CD8-positive, alpha-beta memory T cell (primary cell): ENCODE measurements around the gene FBXO44. TPM values are rescaled to one million over a fixed set of nuclear protein-coding genes. Genes with fewer than 3 reads are reported as not detected.

Experiments used
- CTCF ChIA-PET: fragments of 350-600 bp; sonication (Branson Sonifier 250); formaldehyde crosslinking; loops from one replicate; lab custom pipeline; 2021; ENCODE audit warnings: antibody characterized with exemption; lab: Charles Lee
- POLR2A ChIA-PET: fragments of 350-600 bp; sonication (Branson Sonifier 250); formaldehyde crosslinking; loops from one replicate; lab custom pipeline; 2021; ENCODE audit warnings: antibody characterized with exemption; lab: Charles Lee
- DNase-seq, 5 donors: peaks; one replicate each; pipeline versions ENCODE4 v3.0.0 to v3.0.0-alpha.2; 2020 to 2022; ENCODE audit warnings: mixed read lengths in 1 of 5
- H3K27ac ChIP-seq: one replicate; pipeline ENCODE4 v1.7.0; 2013; ENCODE audit warnings: low read depth, mild to moderate bottlenecking, low read length, moderate library complexity
- H3K27me3 ChIP-seq: 2 replicates; pipeline ENCODE4 v1.7.0; 2013; ENCODE audit warnings: low read length, mild to moderate bottlenecking; ENCODE audit not compliant: insufficient read depth, poor library complexity, severe bottlenecking
- H3K36me3 ChIP-seq: 2 replicates; pipeline ENCODE4 v1.7.0; 2013; ENCODE audit warnings: mild to moderate bottlenecking, low read length, moderate library complexity; ENCODE audit not compliant: insufficient read depth
- H3K4me1 ChIP-seq: 2 replicates; pipeline ENCODE4 v1.7.0; 2013; ENCODE audit warnings: mild to moderate bottlenecking, low read length, moderate library complexity; ENCODE audit not compliant: insufficient read depth
- H3K4me3 ChIP-seq: 2 replicates; pipeline ENCODE4 v1.7.0; 2013; ENCODE audit warnings: mild to moderate bottlenecking, low read length
- H3K9me3 ChIP-seq: 2 replicates; pipeline ENCODE4 v1.7.0; 2013; ENCODE audit warnings: mild to moderate bottlenecking, low read length
- H3K27ac Mint-ChIP-seq, 8 donors: one replicate each; pipeline ENCODE4 v1.8.0; 2020 to 2021; ENCODE audit warnings: mixed read lengths in 8 of 8, mild to moderate bottlenecking in 6 of 8, inconsistent platforms in 3 of 8, moderate library complexity in 3 of 8
- H3K27me3 Mint-ChIP-seq, 2 donors: one replicate each; pipeline ENCODE4 v1.8.0; 2020 to 2021; ENCODE audit warnings: mixed read lengths in 2 of 2, mild to moderate bottlenecking in 1 of 2, moderate library complexity in 1 of 2
- H3K36me3 Mint-ChIP-seq, 3 donors: one replicate each; pipeline ENCODE4 v1.8.0; 2020 to 2021; ENCODE audit warnings: mixed read lengths in 3 of 3, inconsistent platforms in 1 of 3, mild to moderate bottlenecking in 1 of 3
- H3K4me1 Mint-ChIP-seq, 3 donors: one replicate each; pipeline ENCODE4 v1.8.0; 2020 to 2021; ENCODE audit warnings: mixed read lengths in 3 of 3, inconsistent platforms in 1 of 3, mild to moderate bottlenecking in 1 of 3
- H3K4me3 Mint-ChIP-seq, 7 donors: one replicate each; pipeline ENCODE4 v1.8.0; 2020 to 2021; ENCODE audit warnings: mixed read lengths in 7 of 7, mild to moderate bottlenecking in 6 of 7, moderate library complexity in 4 of 7, inconsistent platforms in 2 of 7
- H3K9me3 Mint-ChIP-seq, 5 donors: one replicate each; pipeline ENCODE4 v1.8.0; 2020 to 2022; ENCODE audit warnings: mixed read lengths in 5 of 5, mild to moderate bottlenecking in 3 of 5, moderate library complexity in 2 of 5, inconsistent platforms in 1 of 5
- polyA plus RNA-seq: library from polyadenylated mRNA; unstranded; fragments of 300-500 nt; fragmentation: Illumina TruSeq; gene quantifications from one replicate; pipeline ENCODE4 v1.2.3, GENCODE V29; 2021
- total RNA-seq, 2 experiments: library from RNA; stranded (reverse); gene quantifications; one replicate each; pipeline ENCODE4 v1.2.3, GENCODE V29; 2021

Gene FBXO44
- total and polyA plus RNA-seq, 3 experiments from 2014 or later: 12.0 to 16.0 (median 14.2) TPM

- H3K36me3 ChIP-seq: no peaks in the 10 kb centered on the region
- H3K9me3 Mint-ChIP-seq: no peaks in the 10 kb centered on the region
- ChIA-PET POLR2A (no interaction called here), CTCF (interaction anchor here (1.5 to 11.3 kb wide), 3 partner anchors 15 to 610 kb away, joined by 3 to 152 read pairs (median 51); partner anchors contain the start of gene FBXO6)
- no peaks in the 10 kb centered on the region for H3K27me3 Mint-ChIP-seq
- no peak for DNase-seq
- H3K27ac Mint-ChIP-seq: peak overlapping the region in 1 of 8 donors; percentile 24
- no peaks in the 10 kb centered on the region for H3K9me3 ChIP-seq
- H3K4me3 ChIP-seq: no peak overlapping the region
- no peak overlapping the region for H3K27ac ChIP-seq
- no peak overlapping the region for H3K4me3 Mint-ChIP-seq
- H3K4me1 Mint-ChIP-seq: peaks cover 16 to 39% (median 22%) of the 10 kb centered on the region in 3 donors
- peaks cover 20% of the 10 kb centered on the region for H3K4me1 ChIP-seq
- H3K36me3 Mint-ChIP-seq: no peaks in the 10 kb centered on the region
- no peaks in the 10 kb centered on the region for H3K27me3 ChIP-seq
Measured at GRCh38 chr1:11648039-11648438, 6.6 kb upstream of the FBXO44 start.

- Mint-ChIP-seq H3K4me1 (peaks cover 16 to 41% (median 22%) of the 10 kb centered on the region in 3 donors), H3K27me3 (no peaks in the 10 kb centered on the region), H3K9me3 (no peaks in the 10 kb centered on the region), H3K36me3 (no peaks in the 10 kb centered on the region), H3K27ac (peak overlapping the region in 1 of 8 donors; percentile 42), H3K4me3 (peak overlapping the region in 3 of 7 donors; percentile 23 to 70 (median 57))
- CTCF ChIA-PET: interaction anchor here (1.5 to 11.3 kb wide), 3 partner anchors 14 to 611 kb away, joined by 3 to 152 read pairs (median 51); partner anchors contain the start of gene FBXO6
- peak; percentile 21 to 61 (median 26) for DNase-seq
- Histone ChIP-seq H3K27me3 (no peaks in the 10 kb centered on the region), H3K4me3 (no peak overlapping the region), H3K27ac (no peak overlapping the region), H3K9me3 (no peaks in the 10 kb centered on the region), H3K4me1 (peaks cover 20% of the 10 kb centered on the region), H3K36me3 (no peaks in the 10 kb centered on the region)
- POLR2A ChIA-PET: no interaction called here
Measured at GRCh38 chr1:11648732-11649158, 5.9 kb upstream of the FBXO44 start.

- Histone ChIP-seq H3K36me3 (no peaks in the 10 kb centered on the region), H3K27me3 (no peaks in the 10 kb centered on the region), H3K9me3 (no peaks in the 10 kb centered on the region), H3K4me1 (peaks cover 20% of the 10 kb centered on the region), H3K27ac (no peak overlapping the region), H3K4me3 (no peak overlapping the region)
- H3K9me3 Mint-ChIP-seq: no peaks in the 10 kb centered on the region
- ChIA-PET CTCF (interaction anchor here (1.3 to 11.3 kb wide), 7 partner anchors 13 to 612 kb away, joined by 3 to 152 read pairs (median 10); partner anchors contain the start of gene FBXO6), POLR2A (interaction anchor here (1.3 kb wide), 1 partner anchor 259 kb away, joined by 4 read pairs; no protein-coding TSS in a partner anchor)
- DNase-seq: no peak
- H3K27ac Mint-ChIP-seq: peak overlapping the region in 4 of 8 donors; percentile 26 to 97 (median 53)
- no peaks in the 10 kb centered on the region for H3K36me3 Mint-ChIP-seq
- no peaks in the 10 kb centered on the region for H3K27me3 Mint-ChIP-seq
- peak overlapping the region in 5 of 7 donors; percentile 23 to 44 (median 23) for H3K4me3 Mint-ChIP-seq
- H3K4me1 Mint-ChIP-seq: peaks cover 16 to 44% (median 22%) of the 10 kb centered on the region in 3 donors
Measured at GRCh38 chr1:11649237-11649623, 5.4 kb upstream of the FBXO44 start.

GRCh38 chr1:11649624-11650330 lies 4.9 kb upstream of the FBXO44 start:
- H3K4me3 ChIP-seq: peak overlapping the region; percentile 33
- H3K27me3 Mint-ChIP-seq: no peaks in the 10 kb centered on the region
- peaks cover 20% of the 10 kb centered on the region for H3K4me1 ChIP-seq
- peak overlapping the region; percentile 23 to 82 (median 52) for H3K4me3 Mint-ChIP-seq
- H3K36me3 ChIP-seq: no peaks in the 10 kb centered on the region
- no peaks in the 10 kb centered on the region for H3K9me3 ChIP-seq
- no peaks in the 10 kb centered on the region for H3K27me3 ChIP-seq
- no peaks in the 10 kb centered on the region for H3K9me3 Mint-ChIP-seq
- ChIA-PET POLR2A (interaction anchor here (0.6 to 1.4 kb wide), 6 partner anchors 15 to 371 kb away, joined by 3 to 29 read pairs (median 5); partner anchors contain the start of genes AGTRAP and FBXO6), CTCF (interaction anchor here (0.8 to 11.3 kb wide), 19 partner anchors 8 to 612 kb away, joined by 3 to 152 read pairs (median 4); partner anchors contain the start of genes FBXO6 and MFN2)
- peak overlapping the region in 5 of 8 donors; percentile 41 to 97 (median 71) for H3K27ac Mint-ChIP-seq
- H3K36me3 Mint-ChIP-seq: no peaks in the 10 kb centered on the region
- no peak overlapping the region for H3K27ac ChIP-seq
- no peak for DNase-seq
- H3K4me1 Mint-ChIP-seq: peaks cover 16 to 44% (median 22%) of the 10 kb centered on the region in 3 donors

GRCh38 chr1:11650331-11650991 lies 4.2 kb upstream of the FBXO44 start:
- H3K27me3 Mint-ChIP-seq: no peaks in the 10 kb centered on the region
- Histone ChIP-seq H3K9me3 (no peaks in the 10 kb centered on the region), H3K4me3 (peak overlapping the region; percentile 33), H3K36me3 (no peaks in the 10 kb centered on the region), H3K27ac (no peak overlapping the region), H3K27me3 (no peaks in the 10 kb centered on the region), H3K4me1 (peaks cover 24% of the 10 kb centered on the region)
- DNase-seq: peak; percentile 73 to 90 (median 78)
- no peaks in the 10 kb centered on the region for H3K9me3 Mint-ChIP-seq
- peaks cover 18 to 48% (median 24%) of the 10 kb centered on the region in 3 donors for H3K4me1 Mint-ChIP-seq
- H3K36me3 Mint-ChIP-seq: no peaks in the 10 kb centered on the region
- POLR2A ChIA-PET: interaction anchor here (0.5 to 1.4 kb wide), 7 partner anchors 14 to 374 kb away, joined by 3 to 29 read pairs (median 5); partner anchors contain the start of genes AGTRAP and FBXO6
- H3K27ac Mint-ChIP-seq: peak overlapping the region; percentile 42 to 97 (median 79)
- H3K4me3 Mint-ChIP-seq: peak overlapping the region; percentile 40 to 91 (median 82)
- CTCF ChIA-PET: interaction anchor here (0.7 to 11.3 kb wide), 21 partner anchors 9 to 613 kb away, joined by 3 to 152 read pairs (median 4); partner anchors contain the start of genes AGTRAP, FBXO6 and MFN2

GRCh38 chr1:11651017-11651416 lies 3.7 kb upstream of the FBXO44 start:
- Mint-ChIP-seq H3K4me1 (peaks cover 23 to 53% (median 30%) of the 10 kb centered on the region in 3 donors), H3K36me3 (peaks cover 0 to 2% (median 0%) of the 10 kb centered on the region in 3 donors), H3K9me3 (no peaks in the 10 kb centered on the region), H3K27me3 (no peaks in the 10 kb centered on the region), H3K4me3 (peak overlapping the region; percentile 40 to 91 (median 82)), H3K27ac (peak overlapping the region; percentile 42 to 96 (median 79))
- POLR2A ChIA-PET: interaction anchor here (0.5 to 1.4 kb wide), 4 partner anchors 13 to 374 kb away, joined by 3 to 29 read pairs (median 9); partner anchors contain the start of genes AGTRAP and FBXO6
- H3K36me3 ChIP-seq: no peaks in the 10 kb centered on the region
- no peak overlapping the region for H3K27ac ChIP-seq
- peak overlapping the region; percentile 33 for H3K4me3 ChIP-seq
- no peak for DNase-seq
- no peaks in the 10 kb centered on the region for H3K9me3 ChIP-seq
- H3K27me3 ChIP-seq: no peaks in the 10 kb centered on the region
- CTCF ChIA-PET: interaction anchor here (0.7 to 11.3 kb wide), 17 partner anchors 9 to 614 kb away, joined by 3 to 152 read pairs (median 5); partner anchors contain the start of genes AGTRAP, FBXO6 and MFN2
- H3K4me1 ChIP-seq: peaks cover 29% of the 10 kb centered on the region

- POLR2A ChIA-PET: interaction anchor here (0.6 to 2.1 kb wide), 2 partner anchors 12 to 73 kb away, joined by 3 to 10 read pairs; partner anchors contain the start of gene FBXO6
Measured at GRCh38 chr1:11652203-11652780, 2.4 kb upstream of the FBXO44 start.

More at GRCh38 chr1:11652203-11652780, 2.4 kb upstream of the FBXO44 start:
- Mint-ChIP-seq H3K4me3 (peak overlapping the region; percentile 39 to 87 (median 45)), H3K4me1 (peaks cover 24 to 55% (median 31%) of the 10 kb centered on the region in 3 donors), H3K27me3 (no peaks in the 10 kb centered on the region), H3K27ac (peak overlapping the region in 4 of 8 donors; percentile 29 to 80 (median 66)), H3K36me3 (peaks cover 0 to 6% (median 0%) of the 10 kb centered on the region in 3 donors), H3K9me3 (no peaks in the 10 kb centered on the region)
- Histone ChIP-seq H3K4me3 (no peak overlapping the region), H3K9me3 (no peaks in the 10 kb centered on the region), H3K27ac (no peak overlapping the region), H3K27me3 (no peaks in the 10 kb centered on the region), H3K36me3 (peaks cover 2% of the 10 kb centered on the region), H3K4me1 (peaks cover 31% of the 10 kb centered on the region)
- no peak for DNase-seq
- CTCF ChIA-PET: interaction anchor here (0.9 to 11.3 kb wide), 4 partner anchors 10 to 615 kb away, joined by 3 to 152 read pairs (median 34); partner anchors contain the start of gene FBXO6
